K562 (cell line): ENCODE measurements around the gene KPNB1. TPM values are rescaled to one million over a fixed set of nuclear protein-coding genes. Genes with fewer than 3 reads are reported as not detected.
A peak's percentile ranks its signal among the peaks of the same experiment; 100 is the strongest.

ENCODE experiments used
- ATAC-seq: fragments of 200-7000 bp; cut with Tn5 transposase; 3 replicates; pipeline ENCODE4 v1.9.1; 2020; ENCODE audit warnings: moderate library complexity
- BruUV-seq: library from RNA; stranded (reverse); fragments of 400-500 nt; replicated peaks from 2 replicates; lab custom pipeline; 2021; lab: Mats Ljungman, UMichigan
- CTCF ChIA-PET: fragments of 300-600 bp; formaldehyde crosslinking; extraction: SDS; loops from one replicate; lab custom pipeline; 2021; ENCODE audit warnings: low intra/inter-chr PET ratio; lab: Yijun Ruan, JAX
- POLR2A ChIA-PET: fragments of 300-600, 350-650 bp; sonication (Branson Sonifier 250); formaldehyde crosslinking; extraction: SDS; loops from one replicate; lab custom pipeline; 2021; ENCODE audit warnings: antibody characterized with exemption, inconsistent platforms; lab: Yijun Ruan, JAX
- DNase-seq, 4 experiments: peaks; one replicate each; pipeline versions ENCODE4 v3.0.0 to v3.0.0-alpha.2; 2011 to 2018; ENCODE audit warnings: low spot score in 3 of 4, mixed read lengths in 3 of 4; ENCODE audit errors: extremely low read depth in 1 of 4
- FAIRE-seq: peaks from 2 replicates; lab custom pipeline; 2011; peaks lifted over from hg19 to GRCh38; lab: Jason Lieb, UNC
- H2AFZ ChIP-seq: 2 replicates; pipeline ENCODE4 v1.6.0; 2011; ENCODE audit warnings: low read depth, low read length, control low read depth, inconsistent platforms
- H3K27ac ChIP-seq: fragments of 200-600 bp; 3 replicates; pipeline ENCODE4 v1.8.0; 2011; ENCODE audit warnings: low read depth, mild to moderate bottlenecking, control low read depth, inconsistent platforms, low read length, moderate library complexity, mixed read lengths; ENCODE audit errors: extremely low read depth
- H3K27me3 ChIP-seq, 2 experiments: fragments of 300-600 bp in 1 of 2; 2 replicates in 1 of 2; 3 replicates in 1 of 2; pipeline versions ENCODE4 v1.6.0 to v1.8.0; 2011; ENCODE audit warnings: inconsistent platforms in 2 of 2, low read length in 2 of 2, mild to moderate bottlenecking in 1 of 2, mixed read lengths in 1 of 2, moderate library complexity in 1 of 2; ENCODE audit not compliant: control insufficient read depth in 2 of 2, insufficient read depth in 2 of 2
- H3K36me3 ChIP-seq: fragments of 300-600 bp; 3 replicates; pipeline ENCODE4 v1.8.0; 2011; ENCODE audit warnings: mild to moderate bottlenecking, low read length, inconsistent platforms; ENCODE audit not compliant: control insufficient read depth, insufficient read depth
- H3K4me1 ChIP-seq, 2 experiments: fragments of 200-600 bp in 1 of 2; replicated peaks in 1 of 2; 2 replicates in 1 of 2; 3 replicates in 1 of 2; pipeline versions ENCODE4 v1.5.1 to v1.8.0; 2011; ENCODE audit warnings: inconsistent platforms in 2 of 2, low read length in 2 of 2, mild to moderate bottlenecking in 1 of 2, mixed read lengths in 1 of 2, moderate library complexity in 1 of 2; ENCODE audit not compliant: control insufficient read depth in 2 of 2, insufficient read depth in 2 of 2
- H3K4me2 ChIP-seq: 2 replicates; pipeline ENCODE4 v1.6.1; 2011; ENCODE audit warnings: low read length, control low read depth, inconsistent platforms, mixed read lengths; ENCODE audit not compliant: insufficient read depth
- H3K4me3 ChIP-seq: fragments of 200-600 bp; sonication (generic), shearing (Covaris generic); 2 replicates; pipeline ENCODE4 v1.5.1; 2016; ENCODE audit warnings: control low read depth, inconsistent platforms
- H3K79me2 ChIP-seq: fragments of 200-600 bp; 3 replicates; pipeline ENCODE4 v1.8.0; 2011; ENCODE audit warnings: low read length, inconsistent platforms; ENCODE audit not compliant: control insufficient read depth, insufficient read depth
- H3K9ac ChIP-seq, 2 experiments: 2 replicates each; pipeline versions ENCODE4 v1.6.0 to v1.6.1; 2011; ENCODE audit warnings: low read depth in 2 of 2, low read length in 2 of 2, control low read depth in 1 of 2, inconsistent platforms in 1 of 2, mild to moderate bottlenecking in 1 of 2, mixed read lengths in 1 of 2; ENCODE audit not compliant: insufficient read depth in 1 of 2
- H3K9me1 ChIP-seq: one replicate; pipeline ENCODE4 v1.6.0; 2011; ENCODE audit warnings: inconsistent platforms, mild to moderate bottlenecking, low read length, moderate library complexity; ENCODE audit not compliant: control insufficient read depth, insufficient read depth
- H3K9me3 ChIP-seq: replicated peaks from 2 replicates; pipeline ENCODE4 v1.5.1; 2011; ENCODE audit warnings: low read depth, low read length, inconsistent platforms; ENCODE audit not compliant: control insufficient read depth, insufficient read depth
- H4K20me1 ChIP-seq: replicated peaks from 2 replicates; pipeline ENCODE4 v1.6.1; 2011; ENCODE audit warnings: low read length, inconsistent platforms, mixed read lengths; ENCODE audit not compliant: control insufficient read depth, insufficient read depth
- BCOR ChIP-seq: fragments of 450-650 bp; IDR thresholded peaks from 2 replicates; pipeline ENCODE4 v1.6.1; 2016
- CBX3 ChIP-seq, 2 experiments: IDR thresholded peaks; 1 replicate in 1 of 2; 2 replicates in 1 of 2; pipeline ENCODE4 v1.6.1; 2012; ENCODE audit warnings: inconsistent platforms in 2 of 2, low read length in 2 of 2, borderline replicate concordance in 1 of 2, control low read depth in 1 of 2
- CCAR2 ChIP-seq: fragments of 200-400 bp; formaldehyde crosslinking; IDR thresholded peaks from 2 replicates; pipeline ENCODE4 v1.6.1; 2017; ENCODE audit warnings: mild to moderate bottlenecking, low read depth, low read length
- CHD4 ChIP-seq: fragments of 200-600 bp; sonication (generic); IDR thresholded peaks from 3 replicates; pipeline ENCODE4 v1.6.1; 2012; ENCODE audit warnings: low read depth, mild to moderate bottlenecking, mixed read lengths, low read length, inconsistent platforms; ENCODE audit not compliant: insufficient read depth, insufficient replicate concordance, poor library complexity, severe bottlenecking
- DACH1 ChIP-seq: fragments of 450-650 bp; IDR thresholded peaks from 2 replicates; pipeline ENCODE4 v1.6.1; 2018; ENCODE audit not compliant: partially characterized antibody
- E2F3 ChIP-seq: fragments of 250-450 bp; sonication (Bioruptor Pico); IDR thresholded peaks from 2 replicates; pipeline ENCODE4 v1.4.0; 2020; ENCODE audit warnings: mild to moderate bottlenecking
- GTF2E2 ChIP-seq: fragments of 200-800 bp; sonication (Bioruptor generic); IDR thresholded peaks from 2 replicates; pipeline ENCODE4 v1.6.1; 2016; ENCODE audit warnings: missing genetic modification characterization, missing compliant biosample characterization
- KDM1A ChIP-seq, 2 experiments: fragments of 450-650 bp; IDR thresholded peaks; 2 replicates each; pipeline ENCODE4 v1.6.1; 2016; ENCODE audit warnings: mild to moderate bottlenecking in 2 of 2
- MCM5 ChIP-seq: fragments of 450-650 bp; IDR thresholded peaks from 2 replicates; pipeline ENCODE4 v1.6.1; 2016; ENCODE audit warnings: low read depth
- RBM25 ChIP-seq: fragments of 200-400 bp; formaldehyde crosslinking; IDR thresholded peaks from 2 replicates; pipeline ENCODE4 v1.6.1; 2018; ENCODE audit warnings: low read length, low read depth, moderate library complexity; ENCODE audit not compliant: severe bottlenecking
- RBM34 ChIP-seq: fragments of 200-400 bp; formaldehyde crosslinking; IDR thresholded peaks from 2 replicates; pipeline ENCODE4 v1.6.1; 2018; ENCODE audit warnings: low read length, borderline replicate concordance; ENCODE audit not compliant: insufficient read depth
- RFX7 ChIP-seq: fragments of 250-450 bp; sonication (Bioruptor Pico); IDR thresholded peaks from 2 replicates; pipeline ENCODE4 v1.5.1; 2021; ENCODE audit warnings: mild to moderate bottlenecking
- SIN3B ChIP-seq: fragments of 450-650 bp; IDR thresholded peaks from 2 replicates; pipeline ENCODE4 v1.6.1; 2017; ENCODE audit warnings: low read depth, mild to moderate bottlenecking, moderate library complexity
- ZBTB7A ChIP-seq: IDR thresholded peaks from 2 replicates; pipeline ENCODE4 v1.6.1; 2011; ENCODE audit warnings: low read depth, mild to moderate bottlenecking, low read length, moderate library complexity, borderline replicate concordance; ENCODE audit not compliant: control insufficient read depth
- ZFPM2 ChIP-seq: fragments of 250-450 bp; sonication (Bioruptor Pico); IDR thresholded peaks from 2 replicates; pipeline ENCODE4 v1.5.1; 2022; ENCODE audit warnings: mild to moderate bottlenecking
- ZNF140 ChIP-seq: fragments of 250-450 bp; sonication (Bioruptor Pico); IDR thresholded peaks from 2 replicates; pipeline ENCODE4 v1.8.0; 2021; ENCODE audit warnings: moderate library complexity, mild to moderate bottlenecking, inconsistent platforms
- ZNF24 ChIP-seq: fragments of 450-650 bp; IDR thresholded peaks from 2 replicates; pipeline ENCODE4 v1.6.1; 2016
- ZNF3 ChIP-seq: fragments of 250-450 bp; sonication (Bioruptor Pico); IDR thresholded peaks from 2 replicates; pipeline ENCODE4 v1.5.0; 2021; ENCODE audit warnings: mild to moderate bottlenecking, moderate library complexity
- ZNF324 ChIP-seq: fragments of 250-450 bp; sonication (Bioruptor Pico); IDR thresholded peaks from 2 replicates; pipeline ENCODE4 v1.4.0; 2020; ENCODE audit warnings: mild to moderate bottlenecking
- ZNF696 ChIP-seq: fragments of 250-450 bp; sonication (Bioruptor Pico); conservative IDR thresholded peaks from 2 replicates; pipeline ENCODE4 v1.4.0; 2020; ENCODE audit warnings: mild to moderate bottlenecking, moderate library complexity
- WGBS: fragments of 100-300 bp; shearing (Covaris generic); methylation state at CpG from one replicate; pipeline ENCODE4 v1.1.6; 2016; ENCODE audit warnings: low coverage, mixed read lengths; ENCODE audit not compliant: insufficient coverage; ENCODE audit errors: missing lambda C conversion rate; 5-methylcytosine and 5-hydroxymethylcytosine counted together
- in situ Hi-C: fragments of 300-500 bp; cut with MboI; formaldehyde crosslinking; loops from 4 replicates; pipeline ENCODE4 v1.15.0; 2018; ENCODE audit warnings: inconsistent platforms, mixed read lengths
- intact Hi-C: fragments of 100-400 bp; cut with micrococcal nuclease; formaldehyde crosslinking; loops from 2 replicates; pipeline ENCODE4 v1.14.2; 2022
- polyA plus RNA-seq, 8 experiments: library from polyadenylated mRNA; depleted of rRNA in 4 of 8; stranded (reverse) in 5 of 8; unstranded in 3 of 8; fragments of >200 nt; fragmentation: Nextera tagmentation in 2 of 8; fragmentation: Illumina TruSeq in 1 of 8; extraction: Ambion mirVana in 2 of 8; extraction: Trizol in 1 of 8; gene quantifications; 2 replicates each; pipeline versions ENCODE4 v1.2.1 to v1.2.3, GENCODE V29; 2011 to 2014; ENCODE audit warnings: inconsistent platforms in 1 of 8, missing spikeins in 1 of 8
- total RNA-seq, 7 experiments: library from RNA; depleted of rRNA in 6 of 7; stranded (reverse); fragments of >200 nt in 6 of 7; fragmentation: Illumina TruSeq in 2 of 7; extraction: Trizol in 2 of 7; gene quantifications; 2 replicates each; pipeline versions ENCODE4 v1.2.1 to v1.2.3, GENCODE V29; 2011 to 2021; ENCODE audit warnings: low replicate concordance in 1 of 7
- TF ChIP-seq, protein P1 (sequence below): IDR thresholded peaks from 3 replicates; pipeline ENCODE4 v1.6.1; 2011; ENCODE audit warnings: borderline replicate concordance, mild to moderate bottlenecking, moderate library complexity; ENCODE audit not compliant: insufficient read length; ENCODE audit errors: extremely low read depth
- TF ChIP-seq, protein P2 (sequence below): fragments of 450-650 bp; IDR thresholded peaks from 2 replicates; pipeline ENCODE4 v1.6.1; 2016

Gene KPNB1
- total and polyA plus RNA-seq, 9 of the 15 experiments (the other 6 are each of a cell fraction or from before 2014, with no cell fraction given) = 154 to 622 (median 354) TPM

DNA sequence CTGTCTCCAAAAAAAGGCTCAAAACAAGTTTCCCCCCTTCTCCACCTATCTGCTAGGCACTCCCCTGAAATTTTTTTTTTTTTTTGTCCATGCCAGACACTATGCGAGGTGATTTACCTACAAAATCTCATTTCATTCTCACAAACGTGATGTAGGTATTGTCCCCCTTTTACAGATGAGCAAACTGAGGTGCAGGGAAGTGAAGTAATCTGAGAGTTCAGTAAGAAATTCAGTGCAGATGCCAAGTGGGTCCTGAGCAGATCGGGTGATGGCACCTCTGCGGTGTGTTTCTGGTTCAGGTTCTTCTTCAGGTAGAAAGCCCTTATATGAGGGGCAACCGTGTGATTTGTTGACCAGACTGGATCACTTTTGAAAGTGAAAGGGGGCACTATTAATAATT, 54.0 kb downstream of the KPNB1 start:
- ChIA-PET CTCF (no interaction called here), POLR2A (interaction anchor here (0.7 to 1.0 kb wide), 2 partner anchors 13 to 15 kb away, joined by 3 to 4 read pairs; no protein-coding TSS in a partner anchor)
- 0 out of 4 replicates have a peak overlapping the region, but pooled peaks of 1 of the 2 experiments have one; percentile 53 for H3K9ac ChIP-seq
- FAIRE-seq (no peak), ATAC-seq (no peak), DNase-seq (no peak)
- WGBS = 80% methylated on average over 5 of the region's 5 CpGs
- H3K79me2 ChIP-seq = no peaks in the 10 kb centered on the region
- no peak overlapping the region for H3K27ac ChIP-seq
- in situ Hi-C loops (no loop called here), intact Hi-C loops (no loop called here)
- no peak overlapping the region for H2AFZ ChIP-seq
- H3K4me2 ChIP-seq = no peak overlapping the region
- no peak overlapping the region for H3K4me3 ChIP-seq
- peaks cover 8% of the 10 kb centered on the region for H3K9me1 ChIP-seq
- no peaks in the 10 kb centered on the region; the same call in 1 of the 2 replicates for H4K20me1 ChIP-seq
- H3K9me3 ChIP-seq = no peaks in the 10 kb centered on the region
- no TSS peak for BruUV-seq
- peaks cover 6% of the 10 kb centered on the region; the same call in 1 of the 3 replicates for H3K36me3 ChIP-seq
- H3K27me3 ChIP-seq = no peaks in the 10 kb centered on the region
- peaks cover 31 to 58% of the 10 kb centered on the region in 2 experiments for H3K4me1 ChIP-seq
- TF ChIP-seq, protein P1, sequence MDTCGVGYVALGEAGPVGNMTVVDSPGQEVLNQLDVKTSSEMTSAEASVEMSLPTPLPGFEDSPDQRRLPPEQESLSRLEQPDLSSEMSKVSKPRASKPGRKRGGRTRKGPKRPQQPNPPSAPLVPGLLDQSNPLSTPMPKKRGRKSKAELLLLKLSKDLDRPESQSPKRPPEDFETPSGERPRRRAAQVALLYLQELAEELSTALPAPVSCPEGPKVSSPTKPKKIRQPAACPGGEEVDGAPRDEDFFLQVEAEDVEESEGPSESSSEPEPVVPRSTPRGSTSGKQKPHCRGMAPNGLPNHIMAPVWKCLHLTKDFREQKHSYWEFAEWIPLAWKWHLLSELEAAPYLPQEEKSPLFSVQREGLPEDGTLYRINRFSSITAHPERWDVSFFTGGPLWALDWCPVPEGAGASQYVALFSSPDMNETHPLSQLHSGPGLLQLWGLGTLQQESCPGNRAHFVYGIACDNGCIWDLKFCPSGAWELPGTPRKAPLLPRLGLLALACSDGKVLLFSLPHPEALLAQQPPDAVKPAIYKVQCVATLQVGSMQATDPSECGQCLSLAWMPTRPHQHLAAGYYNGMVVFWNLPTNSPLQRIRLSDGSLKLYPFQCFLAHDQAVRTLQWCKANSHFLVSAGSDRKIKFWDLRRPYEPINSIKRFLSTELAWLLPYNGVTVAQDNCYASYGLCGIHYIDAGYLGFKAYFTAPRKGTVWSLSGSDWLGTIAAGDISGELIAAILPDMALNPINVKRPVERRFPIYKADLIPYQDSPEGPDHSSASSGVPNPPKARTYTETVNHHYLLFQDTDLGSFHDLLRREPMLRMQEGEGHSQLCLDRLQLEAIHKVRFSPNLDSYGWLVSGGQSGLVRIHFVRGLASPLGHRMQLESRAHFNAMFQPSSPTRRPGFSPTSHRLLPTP = no peak
- TF ChIP-seq, protein P2, sequence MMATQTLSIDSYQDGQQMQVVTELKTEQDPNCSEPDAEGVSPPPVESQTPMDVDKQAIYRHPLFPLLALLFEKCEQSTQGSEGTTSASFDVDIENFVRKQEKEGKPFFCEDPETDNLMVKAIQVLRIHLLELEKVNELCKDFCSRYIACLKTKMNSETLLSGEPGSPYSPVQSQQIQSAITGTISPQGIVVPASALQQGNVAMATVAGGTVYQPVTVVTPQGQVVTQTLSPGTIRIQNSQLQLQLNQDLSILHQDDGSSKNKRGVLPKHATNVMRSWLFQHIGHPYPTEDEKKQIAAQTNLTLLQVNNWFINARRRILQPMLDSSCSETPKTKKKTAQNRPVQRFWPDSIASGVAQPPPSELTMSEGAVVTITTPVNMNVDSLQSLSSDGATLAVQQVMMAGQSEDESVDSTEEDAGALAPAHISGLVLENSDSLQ = no peak
- TF ChIP-seq RBM34 (no peak), CBX3 (IDR thresholded peaks at IDR 0.05; ENCODE audit: borderline replicate concordance in 1 of 2, low read length in 2 of 2) (0 out of 3 replicates have a peak, but pooled peaks of 1 of the 2 experiments have one; percentile 25), ZBTB7A (no peak), SIN3B (no peak), RFX7 (CRISPR knock-in tag) (no peak), MCM5 (no peak), ZNF140 (CRISPR knock-in tag) (no peak), E2F3 (CRISPR knock-in tag) (no peak), RBM25 (peak; percentile 89), GTF2E2 (tag) (no peak), DACH1 (peak; percentile 20), ZNF324 (CRISPR knock-in tag) (no peak), ZNF3 (no peak), ZFPM2 (CRISPR knock-in tag) (no peak), BCOR (peak; percentile 91), ZNF24 (no peak), CHD4 (peak; percentile 77), CCAR2 (no peak), KDM1A (IDR thresholded peaks at IDR 0.05) (peak; percentile 51 to 66; a peak in 3 of 4 replicates), ZNF696 (CRISPR knock-in tag) (no peak)
